Parathyroid adenoma (tissue), 2 donors: ENCODE measurements around the gene IFT43.

Experiments used
- H2AFZ ChIP-seq: fragments of 300-600 bp; sonication (generic); one replicate; pipeline ENCODE4 v1.7.0; 2017; ENCODE audit warnings: antibody characterized with exemption, mild to moderate bottlenecking
- H3K27ac ChIP-seq: fragments of 300-600 bp; sonication (generic); one replicate; pipeline ENCODE4 v1.7.0; 2017
- H3K27me3 ChIP-seq: fragments of 300-600 bp; sonication (generic); one replicate; pipeline ENCODE4 v1.7.0; 2017; ENCODE audit warnings: low read length; ENCODE audit not compliant: control insufficient read depth, insufficient read depth
- H3K36me3 ChIP-seq: fragments of 300-600 bp; sonication (generic); one replicate; pipeline ENCODE4 v1.7.0; 2017; ENCODE audit warnings: low read length; ENCODE audit not compliant: control insufficient read depth, insufficient read depth
- H3K4me1 ChIP-seq: fragments of 300-600 bp; sonication (generic); one replicate; pipeline ENCODE4 v1.7.0; 2017; ENCODE audit warnings: control low read depth
- H3K4me2 ChIP-seq: fragments of 300-600 bp; sonication (generic); one replicate; pipeline ENCODE4 v1.7.0; 2017; ENCODE audit warnings: low read length
- H3K4me3 ChIP-seq: fragments of 300-600 bp; sonication (generic); one replicate; pipeline ENCODE4 v1.7.0; 2017; ENCODE audit warnings: low read depth, low read length
- H3K79me2 ChIP-seq: fragments of 300-600 bp; sonication (generic); one replicate; pipeline ENCODE4 v1.7.0; 2017; ENCODE audit warnings: control low read depth
- H3K9ac ChIP-seq: fragments of 300-600 bp; sonication (generic); one replicate; pipeline ENCODE4 v1.7.0; 2017; ENCODE audit warnings: mild to moderate bottlenecking
- H3K9me3 ChIP-seq: fragments of 300-600 bp; sonication (generic); one replicate; pipeline ENCODE4 v1.7.0; 2017; ENCODE audit warnings: low read length; ENCODE audit not compliant: control insufficient read depth
- TF ChIP-seq, protein P1 (sequence below): fragments of 300-600 bp; sonication (generic); IDR thresholded peaks from one replicate; pipeline ENCODE4 v1.7.0; 2017; ENCODE audit warnings: antibody characterized with exemption, mild to moderate bottlenecking
- donor health status: primary hyperparathyroidism.

The IFT43 gene

GRCh38 chr14:76115010-76115422, 129.5 kb downstream of the IFT43 start:
- no peaks in the 10 kb centered on the region for H3K27me3 ChIP-seq
- no peaks in the 10 kb centered on the region for H3K9me3 ChIP-seq
- no peak overlapping the region for H3K27ac ChIP-seq
- H2AFZ ChIP-seq, result no peak overlapping the region
- no peak overlapping the region for H3K9ac ChIP-seq
- no peaks in the 10 kb centered on the region for H3K36me3 ChIP-seq
- no peak overlapping the region for H3K4me2 ChIP-seq
- H3K4me3 ChIP-seq, result no peak overlapping the region
- H3K79me2 ChIP-seq, result no peaks in the 10 kb centered on the region
- H3K4me1 ChIP-seq, result no peaks in the 10 kb centered on the region
- TF ChIP-seq, protein P1, sequence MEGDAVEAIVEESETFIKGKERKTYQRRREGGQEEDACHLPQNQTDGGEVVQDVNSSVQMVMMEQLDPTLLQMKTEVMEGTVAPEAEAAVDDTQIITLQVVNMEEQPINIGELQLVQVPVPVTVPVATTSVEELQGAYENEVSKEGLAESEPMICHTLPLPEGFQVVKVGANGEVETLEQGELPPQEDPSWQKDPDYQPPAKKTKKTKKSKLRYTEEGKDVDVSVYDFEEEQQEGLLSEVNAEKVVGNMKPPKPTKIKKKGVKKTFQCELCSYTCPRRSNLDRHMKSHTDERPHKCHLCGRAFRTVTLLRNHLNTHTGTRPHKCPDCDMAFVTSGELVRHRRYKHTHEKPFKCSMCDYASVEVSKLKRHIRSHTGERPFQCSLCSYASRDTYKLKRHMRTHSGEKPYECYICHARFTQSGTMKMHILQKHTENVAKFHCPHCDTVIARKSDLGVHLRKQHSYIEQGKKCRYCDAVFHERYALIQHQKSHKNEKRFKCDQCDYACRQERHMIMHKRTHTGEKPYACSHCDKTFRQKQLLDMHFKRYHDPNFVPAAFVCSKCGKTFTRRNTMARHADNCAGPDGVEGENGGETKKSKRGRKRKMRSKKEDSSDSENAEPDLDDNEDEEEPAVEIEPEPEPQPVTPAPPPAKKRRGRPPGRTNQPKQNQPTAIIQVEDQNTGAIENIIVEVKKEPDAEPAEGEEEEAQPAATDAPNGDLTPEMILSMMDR, result no peak

GRCh38 chr14:76117789-76118484, 132.4 kb downstream of the IFT43 start:
- Histone ChIP-seq H3K4me1 (no peaks in the 10 kb centered on the region), H3K4me2 (no peak overlapping the region), H3K9ac (no peak overlapping the region), H3K79me2 (no peaks in the 10 kb centered on the region), H3K27me3 (no peaks in the 10 kb centered on the region), H3K27ac (no peak overlapping the region), H3K9me3 (no peaks in the 10 kb centered on the region), H2AFZ (no peak overlapping the region), H3K4me3 (no peak overlapping the region), H3K36me3 (no peaks in the 10 kb centered on the region)
- TF ChIP-seq, protein P1, result no peak

DNA sequence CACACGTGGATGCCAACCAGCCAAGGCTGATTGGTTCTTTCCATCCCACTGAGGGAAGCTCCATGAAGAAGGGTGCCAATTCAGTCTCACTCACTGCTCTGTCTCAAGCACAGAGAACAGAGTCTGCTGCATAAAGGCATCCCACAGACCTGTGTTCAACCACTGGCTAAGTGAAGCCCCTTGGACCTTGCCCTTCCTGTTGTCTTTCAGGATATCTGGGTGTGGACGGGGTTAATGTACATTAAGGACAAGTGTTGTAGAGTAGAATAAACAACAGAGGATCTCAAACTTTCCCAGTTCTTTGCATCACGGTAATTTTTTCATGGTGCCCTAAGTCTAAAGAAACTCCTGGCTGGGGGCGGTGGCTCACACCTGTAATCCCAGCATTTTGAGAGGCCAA, 133.0 kb downstream of the IFT43 start:
- Histone ChIP-seq H3K27ac (no peak overlapping the region), H3K4me1 (no peaks in the 10 kb centered on the region)

GRCh38 chr14:76121089-76121748, 135.7 kb downstream of the IFT43 start:
- H3K36me3 ChIP-seq, result no peaks in the 10 kb centered on the region
- TF ChIP-seq, protein P1, result no peak

More for the DNA sequence above, 133.0 kb downstream of the IFT43 start:
- H3K4me3 ChIP-seq, result no peak overlapping the region
- no peaks in the 10 kb centered on the region for H3K9me3 ChIP-seq
- no peaks in the 10 kb centered on the region for H3K79me2 ChIP-seq
- H2AFZ ChIP-seq, result no peak overlapping the region
- H3K9ac ChIP-seq, result no peak overlapping the region
- H3K4me2 ChIP-seq, result no peak overlapping the region
- H3K27me3 ChIP-seq, result no peaks in the 10 kb centered on the region
- no peaks in the 10 kb centered on the region for H3K36me3 ChIP-seq
- TF ChIP-seq, protein P1, result no peak

More at GRCh38 chr14:76121089-76121748, 135.7 kb downstream of the IFT43 start:
- Histone ChIP-seq H3K4me3 (no peak overlapping the region), H3K79me2 (no peaks in the 10 kb centered on the region), H3K27me3 (no peaks in the 10 kb centered on the region), H3K9me3 (no peaks in the 10 kb centered on the region), H3K4me2 (no peak overlapping the region), H3K27ac (no peak overlapping the region), H3K4me1 (no peaks in the 10 kb centered on the region), H3K9ac (no peak overlapping the region), H2AFZ (no peak overlapping the region)
